GM21786 (cell line): ENCODE results near the gene PCDHGB7.
"Not testable (repeated sequence)": the region's sequence is repeated elsewhere in the genome, so short reads cannot be mapped to it uniquely, and the experiment has no call there.

Experiments used
- ATAC-seq: cut with Tn5 transposase; IDR thresholded peaks from one replicate; pipeline ENCODE4 v1.9.1; 2021; ENCODE audit not compliant: unreplicated experiment

PCDHGB7 gene

DNA sequence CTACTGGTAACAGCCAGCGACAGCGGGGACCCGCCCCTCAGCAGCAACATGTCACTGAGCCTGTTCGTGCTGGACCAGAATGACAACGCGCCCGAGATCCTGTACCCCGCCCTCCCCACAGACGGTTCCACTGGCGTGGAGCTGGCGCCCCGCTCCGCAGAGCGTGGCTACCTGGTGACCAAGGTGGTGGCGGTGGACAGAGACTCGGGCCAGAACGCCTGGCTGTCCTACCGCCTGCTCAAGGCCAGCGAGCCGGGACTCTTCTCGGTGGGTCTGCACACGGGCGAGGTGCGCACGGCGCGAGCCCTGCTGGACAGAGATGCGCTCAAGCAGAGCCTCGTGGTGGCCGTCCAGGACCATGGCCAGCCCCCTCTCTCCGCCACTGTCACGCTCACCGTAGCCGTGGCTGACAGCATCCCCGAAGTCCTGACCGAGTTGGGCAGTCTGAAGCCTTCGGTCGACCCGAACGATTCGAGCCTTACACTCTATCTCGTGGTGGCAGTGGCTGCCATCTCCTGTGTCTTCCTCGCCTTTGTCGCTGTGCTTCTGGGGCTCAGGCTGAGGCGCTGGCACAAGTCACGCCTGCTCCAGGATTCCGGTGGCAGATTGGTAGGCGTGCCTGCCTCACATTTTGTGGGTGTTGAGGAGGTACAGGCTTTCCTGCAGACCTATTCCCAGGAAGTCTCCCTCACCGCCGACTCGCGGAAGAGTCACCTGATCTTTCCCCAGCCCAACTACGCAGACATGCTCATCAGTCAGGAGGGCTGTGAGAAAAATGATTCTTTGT, 22.9 kb upstream of the PCDHGB7 start:
- ATAC-seq: not testable (repeated sequence)

GRCh38 chr5:141397756-141398551, 19.5 kb upstream of the PCDHGB7 start, which contains the start of gene PCDHGB5:
Gene PCDHGB5 (plus strand): TSS chr5:141397947. CDS start chr5:141398128, 181 bp downstream.
- peak; percentile 97 for ATAC-seq

GRCh38 chr5:141398608-141399007, 18.9 kb upstream of the PCDHGB7 start:
- no peak for ATAC-seq

- no peak for ATAC-seq
Observed at GRCh38 chr5:141399555-141400258, 17.8 kb upstream of the PCDHGB7 start.

- ATAC-seq: no peak
Observed at GRCh38 chr5:141402553-141403243, 14.8 kb upstream of the PCDHGB7 start, which contains the start of gene PCDHGA9. Gene PCDHGA9 (plus strand): TSS chr5:141402778. CDS start chr5:141402953, 175 bp downstream.

- ATAC-seq: no peak
Observed at GRCh38 chr5:141403387-141403786, 14.1 kb upstream of the PCDHGB7 start.

DNA sequence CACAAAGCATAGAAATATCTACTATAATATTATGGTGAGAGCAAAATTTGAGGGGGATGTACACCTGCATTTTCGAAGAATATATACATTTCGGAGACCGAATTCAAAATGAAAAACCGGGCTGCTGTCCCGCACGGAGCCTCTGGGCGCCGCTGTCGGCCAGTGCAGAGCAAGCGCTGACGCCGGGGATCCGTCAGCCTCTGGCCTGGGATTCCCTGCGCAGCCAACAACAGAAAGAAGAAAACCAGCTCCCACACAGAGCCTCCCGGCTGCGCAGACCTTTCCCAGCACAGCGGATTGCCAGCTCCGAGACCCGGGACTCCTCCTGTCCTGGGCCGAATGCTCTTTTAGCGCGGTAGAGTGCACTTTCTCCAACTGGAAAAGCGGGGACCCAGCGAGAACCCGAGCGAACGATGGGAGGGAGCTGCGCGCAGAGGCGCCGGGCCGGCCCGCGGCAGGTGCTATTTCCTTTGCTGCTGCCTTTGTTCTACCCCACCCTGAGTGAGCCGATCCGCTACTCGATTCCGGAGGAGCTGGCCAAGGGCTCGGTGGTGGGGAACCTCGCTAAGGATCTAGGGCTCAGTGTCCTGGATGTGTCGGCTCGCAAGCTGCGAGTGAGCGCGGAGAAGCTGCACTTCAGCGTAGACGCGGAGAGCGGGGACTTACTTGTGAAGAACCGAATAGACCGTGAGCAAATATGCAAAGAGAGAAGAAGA, 9.5 kb upstream of the PCDHGB7 start, which contains the start of gene PCDHGB6:
PCDHGB6 (plus strand) TSS at position 232 of the 716 bp plus-strand sequence; CDS start at position 414, 182 bp downstream.
- ATAC-seq: peak; percentile 65

GRCh38 chr5:141409598-141410306, 7.7 kb upstream of the PCDHGB7 start:
- no peak for ATAC-seq

DNA sequence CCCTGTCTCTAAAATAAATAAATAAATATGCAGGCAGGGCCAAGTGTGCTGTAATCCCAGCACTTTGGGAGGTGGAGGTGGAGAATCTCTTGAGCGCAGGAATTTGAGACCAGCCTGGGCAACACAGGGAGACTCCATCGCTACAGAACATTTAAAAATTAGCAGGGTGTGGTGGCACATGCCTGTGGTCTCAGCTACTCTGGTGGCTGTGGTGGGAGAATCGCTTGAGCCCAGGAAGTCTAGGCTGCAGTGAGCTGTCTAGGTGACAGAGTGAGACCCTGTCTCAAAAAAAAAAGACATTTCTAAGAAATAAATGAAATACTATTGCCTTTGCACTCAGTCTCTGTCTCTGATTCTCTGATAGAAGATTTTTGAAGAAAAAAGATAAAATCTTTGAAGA, 5.9 kb upstream of the PCDHGB7 start:
- no peak for ATAC-seq

DNA sequence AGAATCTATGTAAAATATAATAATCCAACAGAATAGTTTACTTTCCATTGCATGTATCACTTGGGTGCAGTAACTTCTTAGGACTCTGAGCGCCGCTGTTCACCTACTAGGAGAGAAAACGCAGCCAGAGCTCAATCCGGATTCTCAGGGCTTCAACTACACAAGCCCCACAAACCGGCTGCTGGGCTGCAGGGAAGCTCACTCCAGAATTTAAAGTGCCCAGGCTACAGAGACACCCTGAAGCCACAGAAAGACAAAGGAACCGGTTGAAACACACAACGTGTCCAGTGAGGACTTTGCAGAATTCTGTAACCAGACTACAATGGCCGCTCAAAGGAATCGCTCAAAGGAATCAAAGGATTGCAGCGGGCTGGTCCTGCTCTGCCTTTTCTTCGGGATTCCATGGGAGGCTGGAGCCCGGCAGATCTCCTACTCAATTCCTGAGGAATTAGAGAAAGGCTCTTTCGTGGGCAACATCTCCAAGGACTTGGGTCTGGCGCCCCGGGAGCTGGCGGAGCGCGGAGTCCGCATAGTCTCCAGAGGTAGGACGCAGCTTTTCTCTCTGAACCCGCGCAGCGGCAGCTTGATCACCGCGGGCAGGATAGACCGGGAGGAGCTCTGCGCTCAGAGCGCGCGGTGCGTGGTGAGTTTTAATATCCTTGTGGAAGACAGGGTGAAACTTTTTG, 4.5 kb upstream of the PCDHGB7 start, which contains the start of gene PCDHGA10:
PCDHGA10 (plus strand) TSS at position 134 of the 686 bp plus-strand sequence; CDS start at position 323, 189 bp downstream.
- peak; percentile 78 for ATAC-seq

- no peak for ATAC-seq
Observed at GRCh38 chr5:141413540-141414069, 3.9 kb upstream of the PCDHGB7 start.

DNA sequence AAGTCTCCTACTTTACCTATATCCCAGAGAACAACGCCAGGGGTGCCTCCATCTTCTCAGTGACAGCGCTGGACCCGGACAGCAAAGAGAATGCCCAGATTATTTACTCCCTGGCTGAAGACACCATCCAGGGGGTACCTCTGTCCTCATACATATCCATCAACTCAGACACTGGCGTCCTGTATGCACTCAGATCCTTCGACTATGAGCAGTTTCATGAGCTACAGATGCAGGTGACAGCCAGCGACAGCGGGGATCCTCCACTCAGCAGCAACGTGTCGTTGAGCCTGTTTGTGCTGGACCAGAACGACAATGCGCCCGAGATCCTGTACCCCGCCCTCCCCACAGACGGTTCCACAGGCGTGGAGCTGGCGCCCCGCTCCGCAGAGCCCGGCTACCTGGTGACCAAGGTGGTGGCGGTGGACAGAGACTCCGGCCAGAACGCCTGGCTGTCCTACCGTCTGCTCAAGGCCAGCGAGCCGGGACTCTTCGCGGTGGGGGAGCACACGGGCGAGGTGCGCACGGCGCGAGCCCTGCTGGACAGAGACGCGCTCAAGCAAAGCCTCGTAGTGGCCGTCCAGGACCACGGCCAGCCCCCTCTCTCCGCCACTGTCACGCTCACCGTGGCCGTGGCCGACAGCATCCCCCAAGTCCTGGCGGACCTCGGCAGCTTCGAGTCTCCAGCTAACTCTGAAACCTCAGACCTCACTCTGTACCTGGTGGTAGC, 2.8 kb upstream of the PCDHGB7 start:
- not testable (repeated sequence) for ATAC-seq

GRCh38 chr5:141415275-141415618, 2.2 kb upstream of the PCDHGB7 start:
- ATAC-seq: not testable (repeated sequence)

DNA sequence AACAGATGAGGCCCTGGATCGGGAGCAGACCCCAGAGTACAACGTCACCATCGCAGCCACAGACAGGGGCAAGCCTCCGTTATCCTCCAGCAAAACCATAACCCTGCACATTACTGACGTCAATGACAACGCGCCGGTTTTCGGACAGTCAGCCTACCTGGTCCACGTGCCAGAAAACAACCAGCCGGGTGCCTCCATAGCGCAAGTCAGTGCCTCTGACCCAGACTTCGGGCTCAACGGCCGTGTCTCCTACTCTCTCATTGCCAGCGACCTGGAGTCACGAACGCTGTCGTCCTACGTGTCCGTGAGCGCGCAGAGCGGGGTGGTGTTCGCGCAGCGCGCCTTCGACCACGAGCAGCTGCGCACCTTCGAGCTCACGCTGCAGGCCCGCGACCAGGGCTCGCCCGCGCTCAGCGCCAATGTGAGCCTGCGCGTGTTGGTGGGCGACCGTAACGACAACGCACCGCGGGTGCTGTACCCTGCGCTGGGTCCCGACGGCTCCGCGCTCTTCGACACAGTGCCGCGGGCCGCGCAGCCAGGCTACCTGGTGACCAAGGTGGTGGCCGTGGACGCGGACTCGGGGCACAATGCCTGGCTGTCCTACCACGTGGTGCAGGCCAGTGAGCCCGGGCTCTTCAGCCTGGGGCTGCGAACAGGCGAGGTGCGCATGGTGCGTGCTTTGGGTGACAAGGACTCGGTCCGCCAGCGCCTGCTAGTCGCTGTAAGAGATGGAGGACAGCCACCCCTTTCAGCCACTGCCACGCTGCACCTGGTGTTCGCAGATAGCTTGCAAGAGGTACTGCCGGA, 1.8 kb downstream of the PCDHGB7 start:
- no peak for ATAC-seq

DNA sequence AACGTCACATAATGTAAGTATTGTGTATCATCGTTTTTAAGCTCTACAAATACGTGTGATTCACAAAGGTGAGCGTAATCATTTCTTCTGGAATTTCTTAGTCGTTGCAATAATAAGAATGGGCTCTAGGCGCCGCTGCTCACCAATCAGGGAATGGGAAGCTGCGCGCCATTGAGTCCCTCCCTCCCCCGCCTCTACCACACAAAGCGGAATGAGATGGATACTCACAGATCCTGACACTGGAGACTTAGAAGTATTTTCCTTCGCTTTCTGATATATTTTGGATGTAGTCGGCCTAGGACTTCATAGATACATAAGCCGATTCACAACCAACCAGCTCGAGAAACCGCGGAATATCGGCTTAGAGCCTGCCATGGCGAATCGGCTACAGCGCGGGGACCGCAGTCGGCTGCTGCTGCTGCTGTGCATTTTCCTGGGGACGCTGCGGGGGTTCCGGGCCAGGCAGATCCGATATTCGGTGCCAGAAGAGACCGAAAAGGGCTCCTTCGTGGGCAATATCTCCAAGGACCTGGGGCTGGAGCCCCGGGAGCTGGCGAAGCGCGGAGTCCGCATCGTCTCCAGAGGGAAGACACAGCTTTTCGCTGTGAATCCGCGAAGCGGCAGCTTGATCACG, 3.5 kb downstream of the PCDHGB7 start, which contains the start of gene PCDHGA11:
PCDHGA11 (plus strand) TSS at position 197 of the 634 bp plus-strand sequence; CDS start at position 374, 177 bp downstream.
- ATAC-seq: peak; percentile 46

GRCh38 chr5:141421489-141421855, 4.0 kb downstream of the PCDHGB7 start:
- no peak for ATAC-seq
